Measurements from ENCODE around the gene PRPF18.
"Not testable (repeated sequence)": the region's sequence is repeated elsewhere in the genome, so short reads cannot be mapped to it uniquely, and the experiment has no call there.

PRPF18 gene, protein sequence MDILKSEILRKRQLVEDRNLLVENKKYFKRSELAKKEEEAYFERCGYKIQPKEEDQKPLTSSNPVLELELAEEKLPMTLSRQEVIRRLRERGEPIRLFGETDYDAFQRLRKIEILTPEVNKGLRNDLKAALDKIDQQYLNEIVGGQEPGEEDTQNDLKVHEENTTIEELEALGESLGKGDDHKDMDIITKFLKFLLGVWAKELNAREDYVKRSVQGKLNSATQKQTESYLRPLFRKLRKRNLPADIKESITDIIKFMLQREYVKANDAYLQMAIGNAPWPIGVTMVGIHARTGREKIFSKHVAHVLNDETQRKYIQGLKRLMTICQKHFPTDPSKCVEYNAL

DNA sequence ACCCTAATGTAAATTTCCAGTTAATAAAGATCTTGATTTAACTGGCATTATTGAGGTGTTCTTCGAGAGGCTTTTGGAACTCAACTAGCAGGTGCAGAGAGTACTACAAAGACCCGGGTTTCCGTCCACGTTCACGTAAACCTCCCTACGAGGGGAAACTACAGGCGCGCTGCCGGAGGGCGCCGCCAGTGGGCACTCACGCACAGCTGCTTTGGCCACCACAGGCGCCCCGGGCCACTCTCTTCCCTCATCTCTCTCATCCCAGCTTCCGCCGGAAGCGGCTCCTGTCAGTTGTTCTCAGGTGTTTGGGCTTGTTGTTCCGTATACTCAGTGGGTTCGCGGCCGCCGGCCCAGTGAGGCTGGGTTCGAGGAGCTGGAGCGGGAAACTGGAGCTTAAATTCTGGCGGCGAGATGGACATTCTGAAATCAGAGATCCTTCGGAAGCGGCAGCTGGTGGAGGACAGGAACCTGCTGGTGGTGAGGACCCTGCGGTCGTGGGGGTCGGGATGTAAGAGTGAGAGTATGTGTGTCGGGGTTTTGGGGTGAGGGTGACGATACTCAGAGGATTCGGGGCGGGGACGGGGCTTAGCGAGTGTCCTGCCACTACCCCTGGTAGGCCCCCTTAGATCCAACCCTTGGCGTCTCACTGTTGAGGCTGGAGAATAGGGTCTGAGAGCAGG, at the start of gene PRPF18:
Gene PRPF18, plus strand, starts transcription at position 290 of the 680 bp plus-strand sequence. Its CDS starts 122 bp downstream, at position 412.
- peak; percentile 91 for DNase-seq

DNA sequence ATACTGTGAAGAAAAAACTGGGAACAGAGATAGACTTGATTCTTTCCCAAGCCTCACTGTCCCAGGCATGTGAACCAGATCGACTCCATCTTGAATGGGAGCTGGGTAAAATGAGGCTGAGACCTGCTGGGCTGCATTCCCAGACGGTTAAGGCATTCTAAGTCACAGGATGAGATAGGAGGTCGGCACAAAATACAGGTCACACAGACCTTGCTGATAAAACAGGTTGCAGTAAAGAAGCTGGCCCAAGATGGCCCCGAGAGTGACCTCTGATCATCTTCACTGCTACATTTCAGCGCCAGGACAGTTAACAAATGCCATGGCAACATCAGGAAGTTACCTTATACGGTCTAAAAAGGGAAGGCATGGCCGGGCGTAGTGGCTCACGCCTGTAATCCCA, 48.8 kb upstream of the PRPF18 start:
- DNase-seq: not testable (repeated sequence)

DNA sequence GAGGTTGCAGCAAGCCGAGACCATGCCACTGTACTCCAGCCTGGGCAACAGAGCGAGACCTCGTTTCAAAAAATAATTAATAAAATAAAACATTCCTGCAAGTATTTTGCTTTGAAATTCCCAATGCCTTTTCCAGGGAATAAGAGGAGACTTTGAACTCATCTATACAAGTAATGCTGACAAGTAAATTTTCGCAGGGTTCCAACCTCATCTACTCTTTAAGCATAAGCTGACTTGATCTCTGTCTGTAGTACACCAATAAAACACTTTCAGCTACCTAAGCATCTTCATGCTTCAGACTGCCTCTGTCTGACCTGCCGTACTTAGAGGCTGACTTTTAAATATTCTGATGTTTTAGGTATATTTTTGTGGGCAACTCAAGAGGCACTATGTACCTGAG, 44.2 kb upstream of the PRPF18 start:
- DNase-seq: no peak

DNA sequence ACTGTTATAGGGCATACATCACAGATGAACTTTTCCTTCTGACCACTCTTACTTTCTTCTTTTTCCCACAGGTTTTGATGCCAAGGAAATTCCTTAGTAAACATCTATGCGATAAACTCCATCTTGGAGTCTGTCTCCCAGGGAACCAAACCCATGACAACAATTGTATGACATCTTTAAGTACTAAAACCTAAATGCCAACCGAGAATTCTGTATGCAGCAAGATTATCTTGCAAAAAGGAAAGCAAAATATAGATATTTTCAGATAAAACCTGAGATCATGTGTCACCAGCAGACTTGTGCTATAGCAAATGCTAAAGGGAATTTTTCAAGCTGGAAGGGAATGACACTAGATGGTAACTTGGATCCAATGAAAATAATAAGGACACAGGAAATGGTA, 36.0 kb upstream of the PRPF18 start:
- DNase-seq: no peak

DNA sequence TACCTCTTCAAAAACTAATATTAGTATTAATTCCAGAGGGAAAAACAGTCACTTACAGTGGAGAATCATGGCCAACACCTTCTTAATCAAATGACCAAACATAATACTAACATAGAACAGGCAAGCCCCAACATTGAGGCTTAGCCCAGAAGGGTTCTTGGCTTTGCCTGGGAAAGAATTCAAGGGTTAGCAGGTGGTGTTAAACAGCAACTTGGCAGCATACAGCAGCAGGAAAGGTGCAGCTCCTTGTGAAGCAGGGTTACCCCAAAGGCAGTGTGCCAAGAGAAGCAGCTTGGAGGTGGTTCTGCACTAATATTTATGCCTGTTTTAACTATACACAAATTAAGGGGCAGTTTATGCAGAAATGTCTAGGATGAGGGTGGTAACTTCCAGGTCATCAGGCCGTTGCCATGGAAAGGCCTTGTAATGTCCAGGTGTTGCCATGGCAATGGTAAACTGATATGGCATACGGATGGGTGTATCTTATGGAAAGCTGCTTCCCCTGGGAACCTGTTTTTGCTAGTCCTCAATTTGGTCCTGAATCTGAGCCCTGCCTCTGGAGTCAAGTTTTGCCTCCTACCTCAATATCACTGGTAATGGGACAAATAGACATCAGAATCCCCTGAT, 30.8 kb upstream of the PRPF18 start:
- no peak for DNase-seq

DNA sequence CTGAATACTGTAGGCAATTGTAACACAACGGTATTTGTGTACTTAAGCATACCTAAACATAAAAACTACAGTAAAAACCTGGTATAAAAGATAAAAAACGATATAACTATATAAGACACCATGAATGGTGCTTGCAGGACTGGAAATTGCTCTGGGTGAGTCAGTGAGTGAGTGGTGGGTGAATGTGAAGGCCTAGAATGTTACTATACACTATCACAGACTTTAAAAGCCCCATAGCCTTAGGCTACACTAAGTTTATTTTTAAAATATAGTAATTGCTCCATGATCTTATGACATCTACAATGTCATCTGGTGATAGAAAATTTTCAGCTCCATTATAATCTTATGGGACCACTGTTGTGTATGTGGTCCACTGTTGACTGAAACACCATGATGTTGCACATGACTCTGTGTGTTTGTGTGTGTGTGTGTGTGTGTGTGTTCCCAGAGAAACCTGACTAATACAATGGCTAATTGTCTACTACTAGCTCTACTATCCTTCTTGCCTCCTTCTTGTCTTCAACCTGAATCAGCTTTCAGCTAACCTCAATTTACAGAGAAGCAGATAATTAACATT, 27.6 kb upstream of the PRPF18 start:
- no peak for DNase-seq

DNA sequence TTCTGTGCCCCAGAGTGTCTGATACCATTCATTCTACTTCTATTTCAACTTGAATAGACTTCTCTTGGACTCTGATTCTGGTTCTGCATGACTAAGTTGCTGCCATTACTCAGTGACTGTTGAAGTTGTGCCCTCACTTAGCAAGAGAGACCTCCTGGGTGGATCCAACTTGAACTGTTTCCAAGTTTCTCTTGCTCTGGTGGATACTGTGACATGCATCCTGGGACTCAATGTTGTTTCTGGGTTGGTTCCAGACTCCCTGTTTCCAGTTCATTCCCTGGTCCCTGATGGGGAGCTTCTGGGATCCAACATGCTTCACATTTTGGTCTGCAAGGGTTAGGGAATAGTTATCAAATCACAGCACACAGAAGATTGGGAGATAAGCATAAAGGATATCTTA, 26.2 kb upstream of the PRPF18 start:
- peak; percentile 7 for DNase-seq

DNA sequence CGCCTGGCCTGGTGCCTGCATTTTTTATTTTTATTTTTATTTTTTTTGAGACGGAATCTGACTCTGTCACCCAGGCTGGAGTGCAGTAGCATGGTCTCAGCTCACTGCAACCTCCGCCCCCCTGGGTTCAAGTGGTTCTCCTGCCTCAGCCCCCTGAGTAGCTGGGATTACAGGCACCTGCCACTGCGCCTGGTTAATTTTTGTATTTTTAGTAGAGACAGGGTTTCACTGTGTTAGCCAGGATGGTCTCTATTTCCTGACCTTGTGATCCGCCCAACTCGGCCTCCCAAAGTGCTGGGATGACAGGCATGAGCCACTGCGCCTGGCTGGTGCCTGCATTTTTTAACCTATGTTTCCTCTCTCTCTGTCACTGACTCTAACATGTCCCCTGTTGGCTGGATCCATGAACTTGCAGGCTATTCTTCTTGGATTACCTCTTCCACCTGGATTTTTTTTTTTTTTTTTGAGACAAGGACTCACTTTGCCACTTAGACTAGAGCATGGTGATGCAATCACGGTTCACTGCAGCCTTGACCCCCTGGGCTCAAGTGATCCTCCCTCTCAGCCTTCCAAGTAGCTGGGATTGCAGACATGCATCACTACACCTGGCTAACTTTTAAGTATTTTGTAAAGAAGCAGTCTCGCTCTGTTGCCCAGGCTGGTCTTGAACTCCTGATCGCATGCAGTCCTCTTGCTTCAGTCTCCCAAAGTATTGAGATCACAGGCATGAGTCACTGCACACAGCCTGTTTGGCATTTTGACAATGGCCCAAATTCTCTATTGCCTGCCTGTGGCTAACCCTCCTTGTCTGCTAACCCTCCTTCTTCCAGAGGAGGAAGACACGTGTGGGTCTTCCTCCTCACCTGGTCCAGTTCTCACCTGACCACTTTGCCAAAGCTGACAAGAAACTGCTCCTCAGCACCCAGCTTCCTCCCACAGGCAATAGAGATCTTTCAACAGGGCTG, 23.0 kb upstream of the PRPF18 start:
- no peak for DNase-seq

DNA sequence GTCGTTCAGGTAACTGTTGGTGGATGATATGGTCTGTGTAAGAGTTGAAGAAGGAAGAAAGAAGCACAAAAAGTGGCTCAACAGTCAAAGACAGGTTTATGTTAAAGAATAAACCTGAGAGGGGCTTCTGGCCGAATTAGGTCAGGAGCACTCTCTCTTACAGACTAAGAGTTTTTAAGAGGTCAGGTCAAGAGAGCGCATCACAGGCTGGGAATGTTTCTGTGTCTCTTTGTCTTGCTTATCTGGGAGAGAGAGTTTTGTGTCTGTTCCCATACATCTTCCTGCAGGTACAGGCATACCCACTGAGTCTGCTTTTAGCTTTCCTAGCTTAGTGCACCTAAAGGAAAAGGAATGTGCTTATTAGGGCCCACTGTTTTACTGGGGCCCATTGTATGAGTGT, 22.2 kb upstream of the PRPF18 start:
- no peak for DNase-seq

DNA sequence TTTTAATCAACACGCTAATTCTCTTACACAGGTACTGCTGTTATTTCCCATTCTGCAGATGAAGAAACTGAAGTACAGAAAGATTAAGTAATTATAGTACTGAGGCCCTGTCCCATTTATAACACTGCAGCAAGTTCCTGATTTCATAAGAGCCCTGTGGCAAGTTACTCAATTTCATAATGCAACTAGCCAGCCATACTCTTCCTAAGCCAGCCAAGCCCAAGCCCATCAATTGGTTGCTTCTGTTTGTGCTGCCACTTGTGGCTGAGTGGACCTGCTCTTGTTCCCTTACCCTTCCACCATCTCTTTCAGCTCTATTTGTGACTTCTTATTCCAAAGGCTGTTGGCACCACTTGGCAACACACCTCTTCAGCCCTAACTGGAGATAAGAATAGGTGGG, 19.7 kb upstream of the PRPF18 start:
- DNase-seq: no peak

DNA sequence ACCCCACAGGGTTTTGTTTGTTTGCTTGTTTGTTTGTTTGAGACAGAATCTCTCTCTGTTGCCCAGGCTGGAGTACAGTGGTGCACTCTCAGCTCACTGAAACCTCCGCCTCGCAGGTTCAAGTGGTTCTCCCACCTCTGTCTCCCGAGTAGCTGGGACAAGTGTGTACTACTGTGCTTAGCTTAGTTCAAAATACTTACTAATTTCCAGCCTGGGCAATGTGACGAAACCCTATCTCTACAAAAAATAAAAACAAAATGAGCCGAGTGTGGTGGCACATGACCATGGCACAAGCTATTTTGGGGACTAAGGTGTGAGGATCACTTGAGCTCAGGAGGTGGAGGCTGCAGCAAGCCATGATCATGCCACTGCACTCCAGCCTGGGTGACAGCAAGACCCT, 15.2 kb upstream of the PRPF18 start:
- DNase-seq: no peak

DNA sequence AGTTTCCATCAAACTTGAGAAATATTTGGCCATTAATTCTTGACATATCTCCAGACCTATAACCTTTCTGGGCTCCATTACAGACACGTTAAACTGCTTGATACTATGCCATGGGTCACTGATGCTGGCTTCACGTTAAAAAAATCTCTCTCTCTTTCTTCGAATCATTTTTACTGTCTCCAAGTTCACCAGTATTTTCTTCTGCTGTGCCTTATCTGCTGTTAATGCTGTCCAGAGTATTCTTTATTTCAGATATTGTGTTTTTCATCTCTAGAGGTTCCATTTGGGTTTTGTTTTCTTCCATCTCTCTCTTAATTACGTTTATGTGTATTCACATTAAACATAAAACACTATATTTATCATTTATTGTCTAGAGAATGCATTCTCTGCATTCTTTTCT, 12.8 kb upstream of the PRPF18 start:
- no peak for DNase-seq

DNA sequence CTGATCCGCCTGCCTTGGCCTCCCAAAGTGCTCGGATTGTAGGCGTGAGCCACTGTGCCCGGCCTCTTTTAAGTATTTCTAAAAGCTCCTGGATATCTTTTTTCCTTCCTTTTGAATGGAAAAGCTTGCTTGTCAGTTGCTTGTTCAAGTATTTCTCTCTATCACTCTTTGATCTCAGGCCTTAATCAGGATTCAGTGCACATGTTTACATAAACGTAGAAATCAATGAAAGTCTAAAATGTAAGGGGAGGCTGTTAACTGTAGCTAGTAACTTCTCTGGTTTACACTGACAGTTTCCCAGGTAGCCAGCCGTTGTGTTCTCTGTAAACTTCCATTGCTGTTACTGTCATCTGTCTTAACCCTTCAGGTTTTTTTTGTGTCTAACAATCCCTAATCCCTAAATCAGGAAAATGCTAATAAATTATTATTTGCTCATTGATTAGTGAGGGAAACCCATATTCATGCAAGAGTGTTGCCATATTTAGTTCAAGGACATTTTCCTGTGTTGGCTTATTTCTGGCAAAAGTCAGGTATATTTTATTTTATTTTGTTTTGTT, 1.5 kb upstream of the PRPF18 start:
- no peak for DNase-seq

DNA sequence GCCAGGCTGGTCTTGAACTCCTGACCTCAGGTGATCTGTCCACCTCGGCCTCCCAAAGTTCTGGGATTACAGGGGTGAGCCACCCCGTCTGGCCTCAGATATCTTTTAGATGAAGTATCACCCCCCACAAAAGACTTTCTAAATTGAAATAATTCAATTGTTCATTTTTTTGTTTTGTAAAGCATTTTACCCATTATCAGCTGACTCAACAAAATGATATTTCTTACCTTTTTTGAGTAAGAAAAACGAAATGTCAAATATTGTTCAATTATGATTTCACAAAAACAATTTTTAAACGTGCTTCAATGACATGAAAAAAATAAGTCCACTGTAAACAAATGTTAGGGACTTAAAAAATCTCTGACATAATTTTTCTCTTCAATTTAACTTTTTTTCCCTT, 822 bp upstream of the PRPF18 start:
- no peak for DNase-seq

DNA sequence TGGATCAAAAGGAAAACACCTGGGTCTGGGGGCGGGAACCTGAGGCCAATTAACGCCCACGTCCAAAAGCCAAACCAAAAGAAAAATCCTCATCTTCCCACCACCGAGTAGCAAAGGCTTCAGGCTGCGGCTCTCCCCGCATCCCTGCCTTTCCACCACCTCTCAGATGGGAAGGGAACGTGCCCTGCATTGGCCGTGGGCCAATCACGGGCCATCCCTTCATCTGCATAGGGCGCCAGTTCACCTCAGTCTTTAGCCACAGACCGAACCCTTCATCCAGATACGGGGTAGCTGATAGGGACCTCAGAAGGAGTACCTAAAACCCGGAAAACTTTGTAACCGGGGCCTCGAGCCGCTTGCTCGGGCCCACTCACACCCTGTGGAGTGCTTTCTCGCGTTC, 626 bp downstream of the PRPF18 start:
- DNase-seq: no peak

DNA sequence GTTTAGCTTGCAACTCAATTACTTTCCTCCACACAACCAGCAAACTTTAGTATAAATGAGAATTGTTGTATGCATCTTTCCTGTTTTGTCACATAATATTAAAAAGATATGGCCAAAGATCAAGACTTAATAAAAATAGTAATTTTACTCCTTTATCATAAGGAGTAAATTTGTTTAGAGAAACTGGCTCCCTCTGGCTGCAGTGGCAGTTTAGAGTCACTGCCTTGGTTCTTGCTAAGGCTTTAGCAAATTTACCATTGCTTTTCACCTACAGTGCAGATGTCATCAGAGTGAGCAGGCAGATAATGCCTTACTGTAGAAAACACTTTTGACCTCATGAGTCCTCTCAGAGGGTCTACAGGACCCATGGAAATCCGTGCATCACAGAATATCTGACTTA, 2.6 kb downstream of the PRPF18 start:
- DNase-seq: no peak

DNA sequence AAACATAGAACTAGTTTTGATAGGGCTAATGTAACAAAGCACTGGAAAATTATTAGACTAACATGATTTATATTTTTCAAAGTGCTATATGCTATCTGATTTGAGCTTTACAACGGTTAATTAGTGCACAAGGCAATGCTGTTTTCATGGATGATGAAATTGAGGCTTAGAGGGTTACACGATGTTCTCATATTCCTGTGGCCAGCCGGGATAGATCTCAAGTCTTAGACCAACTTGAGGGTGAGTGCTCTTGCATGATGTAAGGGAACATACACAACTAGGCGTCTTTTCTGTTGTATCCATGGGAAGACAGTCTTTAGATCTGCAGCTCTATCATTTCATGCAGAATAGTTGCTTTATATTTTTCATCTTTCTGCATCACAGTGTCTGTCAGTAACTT, 4.1 kb downstream of the PRPF18 start:
- DNase-seq: no peak

DNA sequence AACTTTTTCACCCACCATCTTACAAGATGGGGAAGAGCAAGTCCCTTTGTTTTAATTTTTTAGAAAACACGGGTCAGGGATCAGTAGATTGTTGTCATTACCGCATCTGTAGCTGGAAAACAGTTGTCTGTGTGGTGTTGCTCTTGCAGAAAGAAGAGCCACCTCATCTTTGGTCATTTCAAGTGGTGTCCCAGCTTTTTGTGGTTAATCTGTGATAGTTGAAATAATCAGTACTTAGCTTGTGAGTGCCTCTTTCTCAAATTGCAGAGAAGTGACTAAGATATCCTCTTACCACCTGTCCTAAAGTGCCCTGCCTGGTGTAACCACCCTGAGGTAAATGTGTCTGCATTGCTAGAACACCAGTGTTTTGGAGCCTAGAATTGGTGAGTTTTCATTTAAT, 5.5 kb downstream of the PRPF18 start:
- no peak for DNase-seq

DNA sequence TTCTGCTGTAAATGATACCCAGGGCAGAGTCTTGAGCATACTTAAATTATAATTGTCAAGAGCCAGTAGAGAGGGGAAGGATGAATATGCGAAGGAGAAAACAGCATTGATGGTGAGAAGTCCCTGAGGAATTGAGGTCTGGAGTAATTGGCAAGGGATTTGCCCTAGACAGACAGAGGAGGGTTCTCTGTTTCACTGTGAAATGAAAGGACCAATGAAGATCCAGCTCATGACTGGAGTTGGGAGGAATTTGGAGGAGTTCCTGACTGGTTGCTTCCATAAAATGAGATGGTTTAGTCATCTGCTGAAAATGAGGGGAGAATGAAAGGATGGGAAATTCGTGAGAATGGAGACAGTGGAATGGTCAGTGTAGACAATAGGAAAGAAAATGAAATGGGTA, 6.8 kb downstream of the PRPF18 start:
- peak; percentile 61 for DNase-seq

DNA sequence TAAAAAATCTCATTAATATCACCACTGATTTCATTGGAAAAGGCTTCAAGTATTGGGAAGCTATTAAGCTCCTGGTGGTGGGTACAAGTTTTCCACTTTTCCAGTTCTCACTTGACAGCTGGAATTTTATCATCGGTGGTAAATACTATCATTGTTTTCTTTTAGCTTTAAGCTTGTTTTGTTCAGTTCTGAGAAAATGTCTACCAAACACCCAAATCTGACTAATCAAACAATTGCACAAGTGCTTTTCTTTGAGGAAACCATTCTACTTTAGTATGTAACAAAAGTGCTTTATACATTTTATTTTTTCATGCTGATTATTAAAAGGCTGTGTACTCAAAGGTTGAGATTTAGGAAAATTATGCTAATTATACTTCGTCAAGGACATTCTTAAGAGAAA, 7.9 kb downstream of the PRPF18 start:
- DNase-seq: no peak

DNA sequence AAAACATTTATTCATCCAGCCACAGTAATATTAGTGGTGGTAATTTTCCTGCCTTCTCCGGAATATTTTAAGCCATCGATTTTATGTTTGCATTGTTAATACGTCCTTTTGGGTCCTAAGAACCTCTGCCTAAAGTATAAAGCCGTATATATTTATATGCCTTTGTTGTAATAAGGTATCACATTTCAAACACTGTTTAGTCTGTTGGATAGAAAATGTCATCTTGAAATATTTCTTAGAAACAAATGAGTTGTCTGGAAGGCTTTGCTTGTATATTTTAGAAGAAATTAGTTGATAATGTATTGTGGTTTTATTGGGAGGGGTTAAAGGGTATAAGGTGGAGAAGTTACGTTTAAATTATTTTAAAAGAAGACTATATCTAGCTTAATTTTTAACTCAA, 11.1 kb downstream of the PRPF18 start:
- no peak for DNase-seq

DNA sequence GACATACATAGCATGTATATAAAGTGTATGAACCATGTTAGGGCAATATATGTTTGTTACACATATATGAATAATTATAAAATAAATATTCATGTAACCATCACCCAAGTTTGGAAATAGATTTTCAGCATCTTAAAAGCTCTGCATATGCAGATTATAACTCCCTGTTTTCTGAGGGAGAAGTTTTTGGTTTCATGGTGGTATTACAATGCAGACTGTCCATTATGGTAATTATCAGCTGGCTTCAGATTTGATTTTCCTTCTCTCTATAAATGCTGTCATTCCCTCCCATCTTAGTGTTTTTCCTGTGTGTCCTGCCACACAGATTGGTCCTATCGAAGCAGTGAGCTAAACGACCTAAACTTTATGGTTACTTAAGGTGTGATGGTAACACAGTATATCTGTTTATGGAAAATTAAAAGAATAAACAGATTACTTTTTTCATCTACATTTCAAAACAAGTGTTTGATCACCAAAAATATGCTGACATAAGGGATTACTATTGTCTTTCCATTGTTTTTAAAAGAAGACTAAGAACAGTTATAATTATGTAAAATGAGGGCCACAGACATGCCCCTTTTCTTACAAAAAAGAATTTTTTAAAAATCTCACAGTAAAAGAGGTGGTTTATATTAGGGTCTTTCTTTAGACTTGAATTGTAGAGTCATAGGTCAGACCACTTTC, 17.7 kb downstream of the PRPF18 start:
- DNase-seq: no peak
